GM13977 (cell line): ENCODE measurements around the gene BECN2.

ENCODE experiments used
- DNase-seq: peaks from one replicate; pipeline ENCODE4 v3.0.0; 2012; ENCODE audit warnings: low spot score
- CTCF ChIP-seq: IDR thresholded peaks from 2 replicates; pipeline ENCODE4 v1.5.1; 2012; ENCODE audit warnings: mild to moderate bottlenecking, control low read depth; ENCODE audit not compliant: insufficient read depth; ENCODE audit errors: extremely low read depth, missing control alignments
- in situ Hi-C: fragments of 300-500 bp; cut with MboI; formaldehyde crosslinking; loops from one replicate; pipeline ENCODE4 v1.12.0; 2022; ENCODE audit warnings: low sequenced_read_pairs, low pct_unique_long_range_greater_than_20kb, mixed read lengths, inconsistent platforms; ENCODE audit not compliant: unreplicated experiment

BECN2 gene

DNA sequence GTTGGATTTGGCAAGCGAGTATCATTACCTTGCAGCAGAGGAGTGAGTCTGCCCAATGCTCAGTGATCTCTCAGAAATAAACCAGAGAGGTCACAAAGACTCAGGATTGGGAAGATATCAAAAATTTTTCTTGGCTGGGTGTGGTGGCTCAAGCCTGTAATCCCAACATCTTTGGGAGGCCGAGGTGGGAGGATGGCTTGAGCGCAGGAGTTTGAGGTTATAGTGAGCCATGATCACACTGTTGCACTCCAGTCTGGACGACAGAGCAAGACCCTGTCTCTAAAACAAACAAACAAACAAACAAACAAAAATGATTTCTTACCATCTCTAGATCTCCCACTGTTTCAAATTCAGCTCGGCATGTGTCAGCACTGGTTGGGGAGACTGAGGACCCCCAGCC is 13.3 kb upstream of the BECN2 start:
- no peak for DNase-seq
- TF ChIP-seq CTCF, result no peak
- in situ Hi-C loops, result no loop called here

DNA sequence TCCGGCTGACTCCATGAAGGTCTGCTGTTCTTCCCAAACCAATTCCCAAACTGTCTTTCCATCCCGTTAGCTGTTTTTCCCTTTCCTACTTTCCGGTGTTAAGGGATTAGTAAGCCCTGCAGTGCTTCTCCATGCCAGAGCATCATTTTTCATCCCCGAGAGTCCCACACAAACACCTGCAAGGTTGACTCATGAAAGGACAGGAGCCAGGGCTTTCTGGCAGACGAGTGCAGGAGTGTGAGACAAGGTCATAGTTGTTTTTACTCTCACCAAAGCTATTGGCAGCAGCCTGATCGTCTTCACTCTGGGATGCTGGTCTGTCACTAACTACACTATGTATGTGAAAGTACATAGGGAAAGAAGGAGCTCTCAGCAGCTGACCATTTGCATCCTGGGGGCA is 10.2 kb upstream of the BECN2 start:
- no peak for DNase-seq
- no peak for TF ChIP-seq CTCF
- in situ Hi-C loops, result no loop called here

GRCh38 chr1:241950390-241950789 is 7.2 kb upstream of the BECN2 start:
- in situ Hi-C loops, result no loop called here
- no peak for TF ChIP-seq CTCF
- DNase-seq, result no peak

DNA sequence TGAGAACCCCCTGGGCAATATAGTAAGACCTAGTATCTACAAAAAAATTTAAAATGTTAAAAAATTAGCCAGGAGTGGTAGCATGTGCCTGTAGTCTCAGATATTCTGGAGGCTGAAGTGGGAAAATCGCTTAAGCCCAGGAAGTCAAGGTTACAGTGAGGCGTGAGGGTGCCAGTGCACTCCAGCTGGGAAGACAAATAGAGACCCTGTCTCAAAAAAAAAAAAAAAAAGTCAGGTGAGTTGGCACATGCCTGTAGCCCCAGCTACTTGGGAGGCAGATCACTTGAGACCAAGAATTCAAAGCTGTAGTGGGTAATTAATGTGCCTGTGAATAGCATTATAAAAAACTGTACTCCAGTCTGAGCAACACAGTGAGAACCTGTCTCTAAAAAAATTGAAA is 4.6 kb downstream of the BECN2 start:
- no peak for TF ChIP-seq CTCF
- DNase-seq, result no peak
- in situ Hi-C loops, result no loop called here

- no peak for TF ChIP-seq CTCF
- no peak for DNase-seq
- in situ Hi-C loops, result no loop called here
Measured at GRCh38 chr1:241963722-241964121, 6.2 kb downstream of the BECN2 start.

GRCh38 chr1:241964550-241965282 is 7.1 kb downstream of the BECN2 start:
- DNase-seq, result no peak
- no peak for TF ChIP-seq CTCF
- in situ Hi-C loops, result no loop called here

DNA sequence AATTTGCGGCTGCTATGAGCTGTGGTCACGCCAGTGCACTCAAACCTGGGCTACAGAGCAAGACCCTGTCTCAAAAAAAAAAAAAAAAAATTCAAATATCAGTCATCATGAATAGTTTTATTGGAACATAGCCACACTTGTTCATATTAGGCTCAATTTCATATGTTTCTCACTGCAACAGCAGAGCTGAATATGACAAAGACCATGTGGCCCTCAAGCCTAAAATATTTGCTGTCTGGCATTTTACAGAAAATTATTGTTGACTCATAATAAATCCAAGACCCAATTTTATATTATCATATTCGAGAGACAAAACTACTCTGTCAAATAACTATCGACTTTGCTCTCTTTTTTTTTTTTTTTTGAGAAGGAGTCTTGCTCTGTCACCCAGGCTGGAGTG is 11.0 kb downstream of the BECN2 start:
- no peak for DNase-seq
- in situ Hi-C loops, result no loop called here
- no peak for TF ChIP-seq CTCF
